K562 (cell line): ENCODE measurements around the gene MPZL1. TPM values are rescaled to one million over a fixed set of nuclear protein-coding genes. Genes with fewer than 3 reads are reported as not detected.

ENCODE experiments used
- ATF3 ChIP-seq, 2 experiments: fragments of 450-650 bp in 1 of 2; sonication (generic) in 1 of 2; formaldehyde crosslinking in 1 of 2; IDR thresholded peaks in 1 of 2; conservative IDR thresholded peaks in 1 of 2; 2 replicates each; pipeline versions ENCODE4 v1.6.1 to v1.8.1; 2016 to 2023; ENCODE audit warnings: mild to moderate bottlenecking in 2 of 2, moderate library complexity in 2 of 2, inconsistent platforms in 1 of 2, missing genetic modification reagents in 1 of 2
- CSDE1 ChIP-seq, 2 experiments: fragments of 450-650 bp; IDR thresholded peaks; 2 replicates each; pipeline ENCODE4 v1.6.1; 2016; ENCODE audit warnings: mild to moderate bottlenecking in 1 of 2
- DEAF1 ChIP-seq: fragments of 450-650 bp; formaldehyde crosslinking; IDR thresholded peaks from 2 replicates; pipeline ENCODE4 v1.4.0; 2020; ENCODE audit warnings: mild to moderate bottlenecking, moderate library complexity
- ELF2 ChIP-seq: fragments of 250-450 bp; sonication (Bioruptor Pico); IDR thresholded peaks from 2 replicates; pipeline ENCODE4 v1.5.0; 2021; ENCODE audit warnings: mild to moderate bottlenecking
- ETV6 ChIP-seq, 3 experiments: fragments of 150-350 bp in 1 of 3; sonication (generic) in 1 of 3; formaldehyde crosslinking in 1 of 3; IDR thresholded peaks; 2 replicates each; pipeline versions ENCODE4 v1.6.1 to v1.8.0; 2014 to 2022; ENCODE audit warnings: borderline replicate concordance in 2 of 3, low read depth in 2 of 3, antibody characterized with exemption in 1 of 3, low read length in 1 of 3, mild to moderate bottlenecking in 1 of 3, missing genetic modification reagents in 1 of 3
- FOXK2 ChIP-seq, 2 experiments: fragments of 450-650 bp; IDR thresholded peaks in 1 of 2; conservative IDR thresholded peaks in 1 of 2; 2 replicates each; pipeline ENCODE4 v1.6.1; 2016; ENCODE audit warnings: low read depth in 2 of 2, mild to moderate bottlenecking in 1 of 2
- KAT2B ChIP-seq: IDR thresholded peaks from one replicate; pipeline ENCODE4 v1.6.1; 2012; ENCODE audit warnings: low read depth, mild to moderate bottlenecking, control low read depth, inconsistent platforms, low read length, moderate library complexity
- RCOR1 ChIP-seq, 2 experiments: IDR thresholded peaks; 2 replicates each; pipeline ENCODE4 v1.6.1; 2012; ENCODE audit warnings: low read depth in 2 of 2, low read length in 2 of 2, borderline replicate concordance in 1 of 2, improper control_type of control experiment in 1 of 2
- SIX5 ChIP-seq, 2 experiments: IDR thresholded peaks; 2 replicates each; pipeline ENCODE4 v1.6.1; 2011; ENCODE audit warnings: low read length in 2 of 2, borderline replicate concordance in 1 of 2, low read depth in 1 of 2, mild to moderate bottlenecking in 1 of 2, moderate library complexity in 1 of 2; ENCODE audit not compliant: insufficient read depth in 1 of 2
- THRB ChIP-seq: fragments of 450-650 bp; formaldehyde crosslinking; conservative IDR thresholded peaks from 2 replicates; pipeline ENCODE4 v1.4.0; 2022; ENCODE audit warnings: mild to moderate bottlenecking, missing genetic modification characterization
- UBTF ChIP-seq, 2 experiments: IDR thresholded peaks; 2 replicates each; pipeline ENCODE4 v1.6.1; 2012; ENCODE audit warnings: improper control_type of control experiment in 2 of 2, low read depth in 2 of 2, low read length in 2 of 2, borderline replicate concordance in 1 of 2
- ZBTB49 ChIP-seq: sonication (generic); formaldehyde crosslinking; IDR thresholded peaks from 2 replicates; pipeline ENCODE4 v1.8.0; 2022; ENCODE audit warnings: missing genetic modification reagents, mild to moderate bottlenecking, borderline replicate concordance
- ZFP1 ChIP-seq: fragments of 450-650 bp; formaldehyde crosslinking; IDR thresholded peaks from 2 replicates; pipeline ENCODE4 v1.4.0; 2020; ENCODE audit warnings: mild to moderate bottlenecking, mixed read lengths
- ZNF143 ChIP-seq: sonication (generic); formaldehyde crosslinking; IDR thresholded peaks from 2 replicates; pipeline ENCODE4 v1.9.0; 2022; ENCODE audit warnings: mild to moderate bottlenecking, missing genetic modification reagents
- ZNF696 ChIP-seq: fragments of 250-450 bp; sonication (Bioruptor Pico); conservative IDR thresholded peaks from 2 replicates; pipeline ENCODE4 v1.4.0; 2020; ENCODE audit warnings: mild to moderate bottlenecking, moderate library complexity
- polyA plus RNA-seq, 8 experiments: library from polyadenylated mRNA; depleted of rRNA in 4 of 8; stranded (reverse) in 5 of 8; unstranded in 3 of 8; fragments of >200 nt; fragmentation: Nextera tagmentation in 2 of 8; fragmentation: Illumina TruSeq in 1 of 8; extraction: Ambion mirVana in 2 of 8; extraction: Trizol in 1 of 8; gene quantifications; 2 replicates each; pipeline versions ENCODE4 v1.2.1 to v1.2.3, GENCODE V29; 2011 to 2014; ENCODE audit warnings: inconsistent platforms in 1 of 8, missing spikeins in 1 of 8
- total RNA-seq, 7 experiments: library from RNA; depleted of rRNA in 6 of 7; stranded (reverse); fragments of >200 nt in 6 of 7; fragmentation: Illumina TruSeq in 2 of 7; extraction: Trizol in 2 of 7; gene quantifications; 2 replicates each; pipeline versions ENCODE4 v1.2.1 to v1.2.3, GENCODE V29; 2011 to 2021; ENCODE audit warnings: low replicate concordance in 1 of 7

Gene MPZL1
- total and polyA plus RNA-seq, 9 of the 15 experiments (the other 6 are each of a cell fraction or from before 2014, with no cell fraction given): 14.5 to 153 (median 66.5) TPM

- TF ChIP-seq ZBTB49 (CRISPR knock-in tag) (no peak), UBTF (IDR thresholded peaks at IDR 0.05; ENCODE audit: borderline replicate concordance in 1 of 2, low read depth in 2 of 2, low read length in 2 of 2) (peak; percentile 63 to 69; a peak in 1 of 4 replicates), ZFP1 (CRISPR knock-in tag) (no peak), THRB (CRISPR knock-in tag) (no peak), ETV6 (IDR thresholded peaks at IDR 0.05; ENCODE audit: borderline replicate concordance in 1 of 2, low read depth in 2 of 2, low read length in 1 of 2) (0 out of 4 replicates have a peak, but pooled peaks of 1 of the 2 experiments have one; percentile 43), ETV6 (CRISPR knock-in tag; IDR thresholded peaks at IDR 0.05; ENCODE audit: borderline replicate concordance) (no peak), ELF2 (CRISPR knock-in tag) (no peak), CSDE1 (IDR thresholded peaks at IDR 0.05) (no peak), ATF3 (IDR thresholded peaks at IDR 0.05) (no peak; the same call in 1 of the 2 replicates), ATF3 (CRISPR knock-in tag; conservative IDR thresholded peaks at IDR 0.05) (peak; percentile 63; the same call in 1 of the 2 replicates), DEAF1 (peak; percentile 80), ZNF696 (no peak), SIX5 (IDR thresholded peaks at IDR 0.05; ENCODE audit: borderline replicate concordance in 1 of 2, insufficient read depth in 1 of 2, low read depth in 1 of 2, low read length in 2 of 2) (no peak), FOXK2 (conservative IDR thresholded peaks at IDR 0.05 in 1 of 2, IDR thresholded peaks at IDR 0.05 in 1 of 2; ENCODE audit: low read depth in 2 of 2) (no peak), KAT2B (no peak), RCOR1 (IDR thresholded peaks at IDR 0.05; ENCODE audit: borderline replicate concordance in 1 of 2, low read depth in 2 of 2, low read length in 2 of 2) (peak in 1 of 2 experiments; percentile 96; a peak in 2 of 4 replicates), ZNF143 (CRISPR knock-in tag) (no peak)
These were observed 81.8 kb downstream of the MPZL1 start (continued) for GRCh38 chr1:167803358-167804207.
